ENCODE results near the gene SNX25. TPM values are rescaled to one million over a fixed set of nuclear protein-coding genes. Genes with fewer than 3 reads are reported as not detected.

SNX25 gene
- polyA plus RNA-seq, 1 donor from 2014 or later = 6.4 TPM

DNA sequence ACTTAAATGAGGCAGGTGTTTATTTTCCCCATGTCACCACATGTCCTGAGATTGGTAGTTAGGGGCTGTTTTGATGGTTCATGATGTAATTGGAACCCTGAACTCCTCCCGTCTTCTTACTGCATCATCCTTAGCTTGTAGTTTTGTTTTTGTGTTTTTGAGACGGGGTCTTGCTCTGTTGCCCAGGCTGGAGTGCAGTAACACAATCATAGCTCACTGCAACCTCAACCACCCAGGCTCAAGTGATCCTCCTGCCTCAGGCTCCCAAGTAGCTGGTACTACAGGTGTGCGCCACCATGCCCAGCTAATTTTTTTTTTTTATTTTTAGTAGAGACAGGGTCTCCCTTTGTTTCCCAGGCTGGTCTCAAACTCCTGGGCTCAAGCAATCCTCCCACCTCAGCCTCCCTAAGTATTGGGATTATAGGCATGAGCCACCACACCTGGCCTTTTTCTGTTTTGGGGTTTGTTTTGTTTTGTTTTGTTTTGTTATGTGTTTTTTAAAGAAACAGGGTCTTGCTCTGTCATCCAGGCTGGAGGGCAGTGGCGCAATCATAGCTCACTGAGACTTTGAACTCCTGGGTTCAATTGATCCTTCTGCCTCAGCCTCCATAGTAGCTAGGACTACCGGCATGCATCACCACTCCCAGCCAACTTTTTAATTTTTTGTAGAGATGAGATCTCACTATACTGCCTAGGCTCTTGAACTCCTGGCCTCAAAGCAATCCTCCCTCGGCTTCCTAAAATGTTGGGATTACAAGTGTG lies 76.4 kb downstream of the SNX25 start:
- TF ChIP-seq EZH2 (IDR thresholded peaks at IDR 0.05; ENCODE audit: borderline replicate concordance, insufficient read depth, low read length, poor library complexity, severe bottlenecking) (no peak), RAD21 (conservative IDR thresholded peaks at IDR 0.05) (no peak), POLR2AphosphoS5 (IDR thresholded peaks at IDR 0.05) (no peak), MXI1 (conservative IDR thresholded peaks at IDR 0.05; ENCODE audit: poor library complexity, severe bottlenecking) (no peak), TAF1 (IDR thresholded peaks at IDR 0.05; ENCODE audit: low read depth) (no peak), SMC3 (conservative IDR thresholded peaks at IDR 0.05; ENCODE audit: poor library complexity) (no peak), EP300 (conservative IDR thresholded peaks at IDR 0.05; ENCODE audit: poor library complexity, severe bottlenecking) (no peak)
- TF ChIP-seq, protein P1, sequence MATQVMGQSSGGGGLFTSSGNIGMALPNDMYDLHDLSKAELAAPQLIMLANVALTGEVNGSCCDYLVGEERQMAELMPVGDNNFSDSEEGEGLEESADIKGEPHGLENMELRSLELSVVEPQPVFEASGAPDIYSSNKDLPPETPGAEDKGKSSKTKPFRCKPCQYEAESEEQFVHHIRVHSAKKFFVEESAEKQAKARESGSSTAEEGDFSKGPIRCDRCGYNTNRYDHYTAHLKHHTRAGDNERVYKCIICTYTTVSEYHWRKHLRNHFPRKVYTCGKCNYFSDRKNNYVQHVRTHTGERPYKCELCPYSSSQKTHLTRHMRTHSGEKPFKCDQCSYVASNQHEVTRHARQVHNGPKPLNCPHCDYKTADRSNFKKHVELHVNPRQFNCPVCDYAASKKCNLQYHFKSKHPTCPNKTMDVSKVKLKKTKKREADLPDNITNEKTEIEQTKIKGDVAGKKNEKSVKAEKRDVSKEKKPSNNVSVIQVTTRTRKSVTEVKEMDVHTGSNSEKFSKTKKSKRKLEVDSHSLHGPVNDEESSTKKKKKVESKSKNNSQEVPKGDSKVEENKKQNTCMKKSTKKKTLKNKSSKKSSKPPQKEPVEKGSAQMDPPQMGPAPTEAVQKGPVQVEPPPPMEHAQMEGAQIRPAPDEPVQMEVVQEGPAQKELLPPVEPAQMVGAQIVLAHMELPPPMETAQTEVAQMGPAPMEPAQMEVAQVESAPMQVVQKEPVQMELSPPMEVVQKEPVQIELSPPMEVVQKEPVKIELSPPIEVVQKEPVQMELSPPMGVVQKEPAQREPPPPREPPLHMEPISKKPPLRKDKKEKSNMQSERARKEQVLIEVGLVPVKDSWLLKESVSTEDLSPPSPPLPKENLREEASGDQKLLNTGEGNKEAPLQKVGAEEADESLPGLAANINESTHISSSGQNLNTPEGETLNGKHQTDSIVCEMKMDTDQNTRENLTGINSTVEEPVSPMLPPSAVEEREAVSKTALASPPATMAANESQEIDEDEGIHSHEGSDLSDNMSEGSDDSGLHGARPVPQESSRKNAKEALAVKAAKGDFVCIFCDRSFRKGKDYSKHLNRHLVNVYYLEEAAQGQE (IDR thresholded peaks at IDR 0.05; ENCODE audit: borderline replicate concordance) = no peak
- TF ChIP-seq, protein P2, sequence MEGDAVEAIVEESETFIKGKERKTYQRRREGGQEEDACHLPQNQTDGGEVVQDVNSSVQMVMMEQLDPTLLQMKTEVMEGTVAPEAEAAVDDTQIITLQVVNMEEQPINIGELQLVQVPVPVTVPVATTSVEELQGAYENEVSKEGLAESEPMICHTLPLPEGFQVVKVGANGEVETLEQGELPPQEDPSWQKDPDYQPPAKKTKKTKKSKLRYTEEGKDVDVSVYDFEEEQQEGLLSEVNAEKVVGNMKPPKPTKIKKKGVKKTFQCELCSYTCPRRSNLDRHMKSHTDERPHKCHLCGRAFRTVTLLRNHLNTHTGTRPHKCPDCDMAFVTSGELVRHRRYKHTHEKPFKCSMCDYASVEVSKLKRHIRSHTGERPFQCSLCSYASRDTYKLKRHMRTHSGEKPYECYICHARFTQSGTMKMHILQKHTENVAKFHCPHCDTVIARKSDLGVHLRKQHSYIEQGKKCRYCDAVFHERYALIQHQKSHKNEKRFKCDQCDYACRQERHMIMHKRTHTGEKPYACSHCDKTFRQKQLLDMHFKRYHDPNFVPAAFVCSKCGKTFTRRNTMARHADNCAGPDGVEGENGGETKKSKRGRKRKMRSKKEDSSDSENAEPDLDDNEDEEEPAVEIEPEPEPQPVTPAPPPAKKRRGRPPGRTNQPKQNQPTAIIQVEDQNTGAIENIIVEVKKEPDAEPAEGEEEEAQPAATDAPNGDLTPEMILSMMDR (IDR thresholded peaks at IDR 0.05; ENCODE audit: poor library complexity, severe bottlenecking) = no peak
- no peaks in the 10 kb centered on the region for H3K27me3 ChIP-seq (ENCODE audit: insufficient read depth, low read depth, low read length)
- no peaks in the 10 kb centered on the region for H3F3A ChIP-seq (ENCODE audit: insufficient read depth, low read length, poor library complexity, severe bottlenecking)
- H3K36me3 ChIP-seq (ENCODE audit: insufficient read depth, low read length) = no peaks in the 10 kb centered on the region
- H3K27ac ChIP-seq (ENCODE audit: low read length) = no peak overlapping the region
- H3K9me2 ChIP-seq (ENCODE audit: insufficient read depth, low read length) = no peaks in the 10 kb centered on the region
- H2AFZ ChIP-seq (ENCODE audit: low read depth, low read length) = no peak overlapping the region
- H3K4me3 ChIP-seq (ENCODE audit: low read length) = no peak overlapping the region
- no peaks in the 10 kb centered on the region for H4K20me1 ChIP-seq (ENCODE audit: insufficient read depth)
- H3K4me2 ChIP-seq (ENCODE audit: low read length) = no peak overlapping the region
- H3K9ac ChIP-seq (ENCODE audit: low read length) = no peak overlapping the region
- no peaks in the 10 kb centered on the region for H3K9me3 ChIP-seq (ENCODE audit: low read length)
- H3K79me2 ChIP-seq (replicated peaks; ENCODE audit: insufficient read depth, low read length) = no peaks in the 10 kb centered on the region

DNA sequence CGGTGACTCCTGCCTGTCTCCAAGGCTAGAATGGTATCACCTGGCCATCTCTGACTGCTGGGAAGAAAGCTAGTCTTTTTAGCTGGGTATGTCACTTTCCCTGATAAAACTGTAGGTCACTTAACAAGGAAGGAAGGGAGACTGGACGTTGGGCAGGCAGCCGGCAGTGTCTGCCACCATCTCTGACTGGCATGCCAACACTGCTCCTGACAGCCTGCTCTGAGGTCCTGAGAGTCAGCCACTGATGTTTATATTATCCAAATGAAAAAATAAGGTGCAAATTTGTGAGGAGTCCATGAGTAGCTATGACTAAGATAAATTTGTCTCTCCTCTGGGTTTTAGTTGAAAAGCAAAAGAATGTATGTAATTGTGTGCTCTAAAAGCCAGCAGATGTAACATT lies 77.2 kb downstream of the SNX25 start:
- Histone ChIP-seq H4K20me1 (ENCODE audit: insufficient read depth) (no peaks in the 10 kb centered on the region), H3K27me3 (ENCODE audit: insufficient read depth, low read depth, low read length) (no peaks in the 10 kb centered on the region), H2AFZ (ENCODE audit: low read depth, low read length) (no peak overlapping the region), H3K4me2 (ENCODE audit: low read length) (no peak overlapping the region), H3K36me3 (ENCODE audit: insufficient read depth, low read length) (no peaks in the 10 kb centered on the region), H3K4me3 (ENCODE audit: low read length) (no peak overlapping the region), H3K27ac (ENCODE audit: low read length) (no peak overlapping the region), H3K79me2 (replicated peaks; ENCODE audit: insufficient read depth, low read length) (no peaks in the 10 kb centered on the region), H3F3A (ENCODE audit: insufficient read depth, low read length, poor library complexity, severe bottlenecking) (no peaks in the 10 kb centered on the region), H3K9ac (ENCODE audit: low read length) (no peak overlapping the region), H3K9me2 (ENCODE audit: insufficient read depth, low read length) (no peaks in the 10 kb centered on the region), H3K9me3 (ENCODE audit: low read length) (no peaks in the 10 kb centered on the region)
- TF ChIP-seq, protein P2 (IDR thresholded peaks at IDR 0.05; ENCODE audit: poor library complexity, severe bottlenecking) = no peak
- TF ChIP-seq TAF1 (IDR thresholded peaks at IDR 0.05; ENCODE audit: low read depth) = no peak
- TF ChIP-seq EZH2 (IDR thresholded peaks at IDR 0.05; ENCODE audit: borderline replicate concordance, insufficient read depth, low read length, poor library complexity, severe bottlenecking) = no peak
- TF ChIP-seq, protein P1 (IDR thresholded peaks at IDR 0.05; ENCODE audit: borderline replicate concordance) = no peak
- no peak for TF ChIP-seq SMC3 (conservative IDR thresholded peaks at IDR 0.05; ENCODE audit: poor library complexity)
- no peak for TF ChIP-seq POLR2AphosphoS5 (IDR thresholded peaks at IDR 0.05)
- no peak for TF ChIP-seq RAD21 (conservative IDR thresholded peaks at IDR 0.05)
- no peak for TF ChIP-seq MXI1 (conservative IDR thresholded peaks at IDR 0.05; ENCODE audit: poor library complexity, severe bottlenecking)
- no peak for TF ChIP-seq EP300 (conservative IDR thresholded peaks at IDR 0.05; ENCODE audit: poor library complexity, severe bottlenecking)

All from neural cell (in vitro differentiated cells).